HepG2 (cell line): ENCODE data around the gene PRRC2A. TPM values are rescaled to one million over a fixed set of nuclear protein-coding genes. Genes with fewer than 3 reads are reported as not detected.
A peak's percentile ranks its signal among the peaks of the same experiment; 100 is the strongest.

Experiments
- CEBPG ChIP-seq: IDR thresholded peaks from 2 replicates; pipeline ENCODE4 v1.6.1; 2016
- DNMT1 ChIP-seq: sonication (generic); formaldehyde crosslinking; IDR thresholded peaks from 2 replicates; pipeline ENCODE4 v1.5.1; 2020; ENCODE audit warnings: mild to moderate bottlenecking, missing genetic modification reagents
- EED ChIP-seq: sonication (generic); formaldehyde crosslinking; IDR thresholded peaks from 2 replicates; pipeline ENCODE4 v1.5.0; 2020; ENCODE audit warnings: mild to moderate bottlenecking, missing genetic modification reagents
- GPN1 ChIP-seq: sonication (generic); formaldehyde crosslinking; IDR thresholded peaks from 2 replicates; pipeline ENCODE4 v1.5.1; 2020; ENCODE audit warnings: missing genetic modification reagents, borderline replicate concordance
- KLF13 ChIP-seq: sonication (generic); formaldehyde crosslinking; IDR thresholded peaks from 2 replicates; pipeline ENCODE4 v1.4.0; 2020; ENCODE audit warnings: mild to moderate bottlenecking, missing genetic modification reagents
- MYNN ChIP-seq: sonication (generic); formaldehyde crosslinking; IDR thresholded peaks from 2 replicates; pipeline ENCODE4 v1.4.0; 2020; ENCODE audit warnings: mild to moderate bottlenecking, low read depth, missing genetic modification reagents
- PHF8 ChIP-seq: sonication (generic); formaldehyde crosslinking; IDR thresholded peaks from 2 replicates; pipeline ENCODE4 v1.5.0; 2020; ENCODE audit warnings: missing genetic modification reagents
- POLR2AphosphoS5 ChIP-seq: IDR thresholded peaks from 2 replicates; pipeline ENCODE4 v1.6.1; 2012; ENCODE audit warnings: low read depth, low read length
- PRPF4 ChIP-seq: fragments of 200-400 bp; formaldehyde crosslinking; IDR thresholded peaks from 2 replicates; pipeline ENCODE4 v1.6.1; 2016; ENCODE audit warnings: low read length, low read depth; ENCODE audit not compliant: poor library complexity, severe bottlenecking
- SMARCE1 ChIP-seq: fragments of 450-650 bp; IDR thresholded peaks from 2 replicates; pipeline ENCODE4 v1.6.1; 2017; ENCODE audit warnings: borderline replicate concordance
- TBP ChIP-seq: sonication (generic); formaldehyde crosslinking; IDR thresholded peaks from 2 replicates; pipeline ENCODE4 v1.5.0; 2020; ENCODE audit warnings: missing genetic modification reagents
- U2AF1 ChIP-seq: fragments of 200-400 bp; formaldehyde crosslinking; optimal IDR thresholded peaks from 2 replicates; pipeline ENCODE3; 2017; ENCODE audit warnings: mild to moderate bottlenecking, low read depth, low read length
- ZBTB21 ChIP-seq: sonication (generic); formaldehyde crosslinking; IDR thresholded peaks from 2 replicates; pipeline ENCODE4 v1.4.0; 2020; ENCODE audit warnings: missing genetic modification reagents
- ZNF143 ChIP-seq: sonication (generic); formaldehyde crosslinking; IDR thresholded peaks from 2 replicates; pipeline ENCODE4 v1.4.0; 2020; ENCODE audit warnings: missing genetic modification reagents
- ZNF160 ChIP-seq: sonication (generic); formaldehyde crosslinking; IDR thresholded peaks from 2 replicates; pipeline ENCODE4 v1.8.0; 2022; ENCODE audit warnings: mild to moderate bottlenecking, inconsistent platforms, missing genetic modification reagents
- ZNF468 ChIP-seq: sonication (generic); formaldehyde crosslinking; IDR thresholded peaks from 2 replicates; pipeline ENCODE4 v1.8.0; 2022; ENCODE audit warnings: mild to moderate bottlenecking, moderate library complexity, missing genetic modification reagents
- ZNF768 ChIP-seq: sonication (generic); formaldehyde crosslinking; IDR thresholded peaks from 2 replicates; pipeline ENCODE4 v1.4.0; 2020; ENCODE audit warnings: missing genetic modification reagents
- ZNF83 ChIP-seq: sonication (generic); formaldehyde crosslinking; IDR thresholded peaks from 2 replicates; pipeline ENCODE4 v1.4.0; 2020; ENCODE audit warnings: missing genetic modification reagents, mild to moderate bottlenecking, borderline replicate concordance
- polyA plus RNA-seq, 8 experiments: library from polyadenylated mRNA; depleted of rRNA in 3 of 8; stranded (reverse) in 7 of 8; unstranded in 1 of 8; fragments of >200 nt; fragmentation: Illumina TruSeq in 4 of 8; extraction: Trizol in 4 of 8; gene quantifications; 2 replicates each; pipeline versions ENCODE4 v1.2.1 to v1.2.3, GENCODE V29; 2011 to 2016; ENCODE audit warnings: low read depth in 4 of 8, missing spikeins in 1 of 8, mixed read lengths in 1 of 8; ENCODE audit not compliant: insufficient read depth in 1 of 8
- total RNA-seq, 5 experiments: library from RNA; depleted of rRNA; stranded (reverse); fragments of >200 nt; fragmentation: Illumina TruSeq; extraction: Trizol; gene quantifications; 2 replicates each; pipeline ENCODE4 v1.2.3, GENCODE V29; 2016; ENCODE audit warnings: low read depth in 1 of 5
- TF ChIP-seq, protein P1 (sequence below): sonication (generic); formaldehyde crosslinking; IDR thresholded peaks from 2 replicates; pipeline ENCODE4 v1.5.1; 2020; ENCODE audit warnings: mild to moderate bottlenecking, missing genetic modification reagents
- TF ChIP-seq, protein P2 (sequence below): IDR thresholded peaks from 2 replicates; pipeline ENCODE4 v1.6.1; 2016; ENCODE audit warnings: missing compliant biosample characterization, missing genetic modification reagents, borderline replicate concordance
- TF ChIP-seq, protein P3 (sequence below): sonication (generic); formaldehyde crosslinking; IDR thresholded peaks from 2 replicates; pipeline ENCODE4 v1.4.0; 2020; ENCODE audit warnings: mild to moderate bottlenecking, missing genetic modification reagents
- TF ChIP-seq, protein P4 (sequence below): sonication (generic); formaldehyde crosslinking; IDR thresholded peaks from 2 replicates; pipeline ENCODE4 v1.4.0; 2020; ENCODE audit warnings: missing genetic modification reagents, borderline replicate concordance

PRRC2A gene
- total and polyA plus RNA-seq, 2 of the 13 experiments (the other 11 are each of a cell fraction or from before 2014, with no cell fraction given) = 38.9 to 47.4 TPM

DNA sequence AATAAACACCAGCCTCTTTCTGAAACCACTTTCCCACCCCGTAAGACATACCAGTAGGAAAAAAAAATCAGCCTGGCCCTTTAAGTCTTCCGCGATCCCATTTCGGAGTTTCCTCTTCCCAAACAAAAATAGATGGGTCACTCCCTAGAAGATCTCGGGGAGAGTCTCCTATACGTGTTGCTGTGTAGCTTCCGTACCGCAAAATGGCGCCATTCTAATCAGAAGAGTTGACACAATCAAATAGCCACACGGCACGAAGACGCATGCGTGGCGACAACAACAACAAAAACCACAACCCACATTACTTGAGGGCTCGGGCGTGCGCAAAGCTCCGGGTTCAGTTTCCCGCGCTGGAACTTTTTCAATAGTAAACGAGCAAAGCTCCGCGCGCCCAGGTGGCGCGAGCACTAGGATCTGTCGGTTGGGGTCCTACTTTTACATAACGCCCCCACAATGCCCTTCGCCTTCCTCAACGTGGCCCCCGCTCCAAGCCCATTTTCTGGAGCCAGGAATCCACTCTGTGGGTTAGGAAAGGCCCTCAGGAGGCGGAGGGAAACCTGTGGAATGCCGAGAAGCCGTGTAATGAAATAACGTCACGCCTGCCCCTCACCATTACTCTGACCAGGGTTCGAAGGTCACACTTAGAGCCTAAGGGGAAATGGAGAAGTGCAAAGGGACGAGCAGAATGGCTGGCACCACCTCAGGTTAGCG is 44.4 kb downstream of the PRRC2A start, which contains the start of gene GPANK1 (continued):
- TF ChIP-seq, protein P1, sequence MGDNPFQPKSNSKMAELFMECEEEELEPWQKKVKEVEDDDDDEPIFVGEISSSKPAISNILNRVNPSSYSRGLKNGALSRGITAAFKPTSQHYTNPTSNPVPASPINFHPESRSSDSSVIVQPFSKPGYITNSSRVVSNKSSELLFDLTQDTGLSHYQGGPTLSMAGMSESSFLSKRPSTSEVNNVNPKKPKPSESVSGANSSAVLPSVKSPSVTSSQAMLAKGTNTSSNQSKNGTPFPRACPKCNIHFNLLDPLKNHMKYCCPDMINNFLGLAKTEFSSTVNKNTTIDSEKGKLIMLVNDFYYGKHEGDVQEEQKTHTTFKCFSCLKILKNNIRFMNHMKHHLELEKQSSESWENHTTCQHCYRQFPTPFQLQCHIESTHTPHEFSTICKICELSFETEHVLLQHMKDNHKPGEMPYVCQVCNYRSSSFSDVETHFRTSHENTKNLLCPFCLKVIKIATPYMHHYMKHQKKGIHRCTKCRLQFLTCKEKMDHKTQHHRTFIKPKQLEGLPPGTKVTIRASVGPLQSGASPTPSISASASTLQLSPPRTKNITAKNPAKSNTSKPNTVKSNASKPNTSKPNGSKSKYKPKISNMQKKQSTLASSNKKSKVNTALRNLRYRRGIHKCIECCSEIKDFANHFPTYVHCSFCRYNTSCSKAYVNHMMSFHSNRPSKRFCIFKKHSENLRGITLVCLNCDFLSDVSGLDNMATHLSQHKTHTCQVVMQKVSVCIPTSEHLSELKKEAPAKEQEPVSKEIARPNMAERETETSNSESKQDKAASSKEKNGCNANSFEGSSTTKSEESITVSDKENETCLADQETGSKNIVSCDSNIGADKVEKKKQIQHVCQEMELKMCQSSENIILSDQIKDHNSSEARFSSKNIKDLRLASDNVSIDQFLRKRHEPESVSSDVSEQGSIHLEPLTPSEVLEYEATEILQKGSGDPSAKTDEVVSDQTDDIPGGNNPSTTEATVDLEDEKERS (CRISPR knock-in tag) = no peak; the same call in 1 of the 2 replicates
- TF ChIP-seq PRPF4 (no peak), EED (CRISPR knock-in tag) (peak; percentile 61; the same call in 1 of the 2 replicates), ZNF83 (CRISPR knock-in tag) (no peak), POLR2AphosphoS5 (peak; percentile 68), CEBPG (CRISPR knock-in tag) (peak; percentile 50), ZNF468 (CRISPR knock-in tag) (no peak), PHF8 (CRISPR knock-in tag) (peak; percentile 17; the same call in 1 of the 2 replicates), SMARCE1 (no peak), ZNF768 (CRISPR knock-in tag) (no peak), U2AF1 (peak; percentile 26), ZNF143 (CRISPR knock-in tag) (peak; percentile 68), GPN1 (CRISPR knock-in tag) (no peak), TBP (CRISPR knock-in tag) (no peak), KLF13 (CRISPR knock-in tag) (no peak), ZBTB21 (CRISPR knock-in tag) (peak; percentile 58; the same call in 1 of the 2 replicates), MYNN (CRISPR knock-in tag) (no peak), DNMT1 (peak; percentile 50; the same call in 1 of the 2 replicates), ZNF160 (no peak; the same call in 1 of the 2 replicates)
- TF ChIP-seq, protein P2, sequence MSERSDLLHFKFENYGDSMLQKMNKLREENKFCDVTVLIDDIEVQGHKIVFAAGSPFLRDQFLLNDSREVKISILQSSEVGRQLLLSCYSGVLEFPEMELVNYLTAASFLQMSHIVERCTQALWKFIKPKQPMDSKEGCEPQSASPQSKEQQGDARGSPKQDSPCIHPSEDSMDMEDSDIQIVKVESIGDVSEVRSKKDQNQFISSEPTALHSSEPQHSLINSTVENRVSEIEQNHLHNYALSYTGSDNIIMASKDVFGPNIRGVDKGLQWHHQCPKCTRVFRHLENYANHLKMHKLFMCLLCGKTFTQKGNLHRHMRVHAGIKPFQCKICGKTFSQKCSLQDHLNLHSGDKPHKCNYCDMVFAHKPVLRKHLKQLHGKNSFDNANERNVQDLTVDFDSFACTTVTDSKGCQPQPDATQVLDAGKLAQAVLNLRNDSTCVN (CRISPR knock-in tag) = no peak; the same call in 1 of the 2 replicates
- TF ChIP-seq, protein P3, sequence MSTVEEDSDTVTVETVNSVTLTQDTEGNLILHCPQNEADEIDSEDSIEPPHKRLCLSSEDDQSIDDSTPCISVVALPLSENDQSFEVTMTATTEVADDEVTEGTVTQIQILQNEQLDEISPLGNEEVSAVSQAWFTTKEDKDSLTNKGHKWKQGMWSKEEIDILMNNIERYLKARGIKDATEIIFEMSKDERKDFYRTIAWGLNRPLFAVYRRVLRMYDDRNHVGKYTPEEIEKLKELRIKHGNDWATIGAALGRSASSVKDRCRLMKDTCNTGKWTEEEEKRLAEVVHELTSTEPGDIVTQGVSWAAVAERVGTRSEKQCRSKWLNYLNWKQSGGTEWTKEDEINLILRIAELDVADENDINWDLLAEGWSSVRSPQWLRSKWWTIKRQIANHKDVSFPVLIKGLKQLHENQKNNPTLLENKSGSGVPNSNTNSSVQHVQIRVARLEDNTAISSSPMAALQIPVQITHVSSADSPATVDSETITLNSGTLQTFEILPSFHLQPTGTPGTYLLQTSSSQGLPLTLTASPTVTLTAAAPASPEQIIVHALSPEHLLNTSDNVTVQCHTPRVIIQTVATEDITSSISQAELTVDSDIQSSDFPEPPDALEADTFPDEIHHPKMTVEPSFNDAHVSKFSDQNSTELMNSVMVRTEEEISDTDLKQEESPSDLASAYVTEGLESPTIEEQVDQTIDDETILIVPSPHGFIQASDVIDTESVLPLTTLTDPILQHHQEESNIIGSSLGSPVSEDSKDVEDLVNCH (CRISPR knock-in tag) = no peak
- TF ChIP-seq, protein P4, sequence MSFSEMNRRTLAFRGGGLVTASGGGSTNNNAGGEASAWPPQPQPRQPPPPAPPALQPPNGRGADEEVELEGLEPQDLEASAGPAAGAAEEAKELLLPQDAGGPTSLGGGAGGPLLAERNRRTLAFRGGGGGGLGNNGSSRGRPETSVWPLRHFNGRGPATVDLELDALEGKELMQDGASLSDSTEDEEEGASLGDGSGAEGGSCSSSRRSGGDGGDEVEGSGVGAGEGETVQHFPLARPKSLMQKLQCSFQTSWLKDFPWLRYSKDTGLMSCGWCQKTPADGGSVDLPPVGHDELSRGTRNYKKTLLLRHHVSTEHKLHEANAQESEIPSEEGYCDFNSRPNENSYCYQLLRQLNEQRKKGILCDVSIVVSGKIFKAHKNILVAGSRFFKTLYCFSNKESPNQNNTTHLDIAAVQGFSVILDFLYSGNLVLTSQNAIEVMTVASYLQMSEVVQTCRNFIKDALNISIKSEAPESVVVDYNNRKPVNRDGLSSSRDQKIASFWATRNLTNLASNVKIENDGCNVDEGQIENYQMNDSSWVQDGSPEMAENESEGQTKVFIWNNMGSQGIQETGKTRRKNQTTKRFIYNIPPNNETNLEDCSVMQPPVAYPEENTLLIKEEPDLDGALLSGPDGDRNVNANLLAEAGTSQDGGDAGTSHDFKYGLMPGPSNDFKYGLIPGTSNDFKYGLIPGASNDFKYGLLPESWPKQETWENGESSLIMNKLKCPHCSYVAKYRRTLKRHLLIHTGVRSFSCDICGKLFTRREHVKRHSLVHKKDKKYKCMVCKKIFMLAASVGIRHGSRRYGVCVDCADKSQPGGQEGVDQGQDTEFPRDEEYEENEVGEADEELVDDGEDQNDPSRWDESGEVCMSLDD = peak; percentile 51; the same call in 1 of the 2 replicates
